Measurements from ENCODE around the gene EFNA4. TPM values are rescaled to one million over a fixed set of nuclear protein-coding genes. Genes with fewer than 3 reads are reported as not detected.

EFNA4 gene
- total RNA-seq, 1 donor from 2014 or later, result 10.7 TPM

DNA sequence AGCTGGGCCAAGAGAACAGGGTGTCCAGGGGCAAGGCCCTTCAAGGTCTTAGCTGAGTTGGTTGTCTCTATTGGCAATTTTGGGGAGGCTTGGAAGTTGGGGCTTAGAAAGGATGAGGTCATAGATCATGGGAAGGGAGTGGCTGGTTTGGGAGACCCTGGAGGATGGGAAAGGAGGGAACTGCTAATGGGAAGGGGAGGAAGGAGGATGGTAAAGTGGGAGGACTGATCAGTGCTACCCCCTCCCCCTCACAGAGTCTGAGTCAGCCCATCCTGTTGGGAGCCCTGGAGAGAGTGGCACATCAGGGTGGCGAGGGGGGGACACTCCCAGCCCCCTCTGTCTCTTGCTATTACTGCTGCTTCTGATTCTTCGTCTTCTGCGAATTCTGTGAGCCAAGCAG is 5.1 kb downstream of the EFNA4 start:
- Mint-ChIP-seq H3K4me1 (peaks cover 50% of the 10 kb centered on the region), H3K27ac (no peak overlapping the region), H3K27me3 (ENCODE audit: insufficient read depth, low read depth) (peaks cover 10% of the 10 kb centered on the region)

DNA sequence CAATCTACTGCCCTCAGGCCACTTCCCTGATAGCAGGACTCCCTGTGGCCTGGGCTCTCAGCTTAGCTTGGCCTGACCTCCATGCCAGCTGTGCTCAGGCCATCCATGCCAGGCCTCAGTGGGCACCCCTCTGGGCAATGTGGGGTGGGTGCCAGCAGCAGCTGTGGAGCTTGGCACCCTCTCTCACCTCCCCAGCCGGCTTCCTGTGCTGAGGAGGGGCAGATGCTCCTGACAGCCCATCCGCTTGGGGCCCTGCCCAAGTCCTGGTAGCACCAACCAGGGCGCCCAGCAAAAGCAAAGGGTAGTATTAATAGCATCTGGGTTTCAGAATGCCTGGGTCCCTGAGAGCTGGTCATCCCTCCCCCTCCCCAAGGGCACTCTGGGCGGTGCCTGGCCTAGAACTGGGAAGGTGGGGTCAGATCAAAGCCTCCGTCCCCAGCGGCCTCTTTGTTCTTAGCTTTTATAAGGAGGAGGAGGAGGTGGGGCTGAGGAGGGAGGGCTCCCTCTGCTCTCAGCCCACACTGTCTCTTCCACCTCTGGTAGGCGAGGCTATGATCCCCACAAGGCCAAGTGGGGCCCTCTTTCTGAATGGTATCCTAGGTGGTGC is 6.1 kb downstream of the EFNA4 start:
- Histone ChIP-seq H4K20me1 (ENCODE audit: low read depth) (peaks cover 30% of the 10 kb centered on the region), H2AFZ (replicated peaks) (no peak overlapping the region), H3K27ac (no peak overlapping the region), H3K27me3 (peaks cover 44% of the 10 kb centered on the region), H3K9ac (no peak overlapping the region), H3K9me3 (ENCODE audit: low read depth) (no peaks in the 10 kb centered on the region), H3K36me3 (no peaks in the 10 kb centered on the region), H3F3A (ENCODE audit: low read depth) (peaks cover 44% of the 10 kb centered on the region), H3K79me2 (ENCODE audit: low read depth) (peaks cover 7% of the 10 kb centered on the region), H3K4me3 (no peak overlapping the region), H3K4me2 (peak overlapping the region; percentile 75), H3K4me1 (peaks cover 23% of the 10 kb centered on the region)
- Mint-ChIP-seq H3K36me3 (peaks cover 9% of the 10 kb centered on the region), H3K9me3 (no peaks in the 10 kb centered on the region), H3K27me3 (ENCODE audit: insufficient read depth, low read depth) (peaks cover 12% of the 10 kb centered on the region), H3K27ac (no peak overlapping the region), H3K4me3 (peak overlapping the region; percentile 54), H3K4me1 (peaks cover 46% of the 10 kb centered on the region)
- peak; percentile 60 for DNase-seq (ENCODE audit: low spot score)
- no peak for TF ChIP-seq EZH2 (IDR thresholded peaks at IDR 0.05)
- no peak for TF ChIP-seq EZH2phosphoT487 (IDR thresholded peaks at IDR 0.05)
- TF ChIP-seq, protein P1, sequence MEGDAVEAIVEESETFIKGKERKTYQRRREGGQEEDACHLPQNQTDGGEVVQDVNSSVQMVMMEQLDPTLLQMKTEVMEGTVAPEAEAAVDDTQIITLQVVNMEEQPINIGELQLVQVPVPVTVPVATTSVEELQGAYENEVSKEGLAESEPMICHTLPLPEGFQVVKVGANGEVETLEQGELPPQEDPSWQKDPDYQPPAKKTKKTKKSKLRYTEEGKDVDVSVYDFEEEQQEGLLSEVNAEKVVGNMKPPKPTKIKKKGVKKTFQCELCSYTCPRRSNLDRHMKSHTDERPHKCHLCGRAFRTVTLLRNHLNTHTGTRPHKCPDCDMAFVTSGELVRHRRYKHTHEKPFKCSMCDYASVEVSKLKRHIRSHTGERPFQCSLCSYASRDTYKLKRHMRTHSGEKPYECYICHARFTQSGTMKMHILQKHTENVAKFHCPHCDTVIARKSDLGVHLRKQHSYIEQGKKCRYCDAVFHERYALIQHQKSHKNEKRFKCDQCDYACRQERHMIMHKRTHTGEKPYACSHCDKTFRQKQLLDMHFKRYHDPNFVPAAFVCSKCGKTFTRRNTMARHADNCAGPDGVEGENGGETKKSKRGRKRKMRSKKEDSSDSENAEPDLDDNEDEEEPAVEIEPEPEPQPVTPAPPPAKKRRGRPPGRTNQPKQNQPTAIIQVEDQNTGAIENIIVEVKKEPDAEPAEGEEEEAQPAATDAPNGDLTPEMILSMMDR (IDR thresholded peaks at IDR 0.05), result no peak

More for the DNA sequence above, 5.1 kb downstream of the EFNA4 start:
- Histone ChIP-seq H3K4me1 (peaks cover 28% of the 10 kb centered on the region), H3K27ac (no peak overlapping the region), H3K27me3 (peaks cover 35% of the 10 kb centered on the region), H4K20me1 (ENCODE audit: low read depth) (peaks cover 36% of the 10 kb centered on the region), H3K9ac (no peak overlapping the region), H3K4me2 (no peak overlapping the region), H3F3A (ENCODE audit: low read depth) (peaks cover 53% of the 10 kb centered on the region), H3K36me3 (no peaks in the 10 kb centered on the region), H3K79me2 (ENCODE audit: low read depth) (peaks cover 13% of the 10 kb centered on the region), H3K9me3 (ENCODE audit: low read depth) (no peaks in the 10 kb centered on the region), H2AFZ (replicated peaks) (no peak overlapping the region), H3K4me3 (no peak overlapping the region)
- no peak for DNase-seq (ENCODE audit: low spot score)
- TF ChIP-seq EZH2 (IDR thresholded peaks at IDR 0.05) (no peak), EZH2phosphoT487 (IDR thresholded peaks at IDR 0.05) (no peak)
- TF ChIP-seq, protein P1 (IDR thresholded peaks at IDR 0.05), result no peak
- Mint-ChIP-seq H3K36me3 (peaks cover 9% of the 10 kb centered on the region), H3K4me3 (peak overlapping the region; percentile 56), H3K9me3 (peaks cover 2% of the 10 kb centered on the region)

DNA sequence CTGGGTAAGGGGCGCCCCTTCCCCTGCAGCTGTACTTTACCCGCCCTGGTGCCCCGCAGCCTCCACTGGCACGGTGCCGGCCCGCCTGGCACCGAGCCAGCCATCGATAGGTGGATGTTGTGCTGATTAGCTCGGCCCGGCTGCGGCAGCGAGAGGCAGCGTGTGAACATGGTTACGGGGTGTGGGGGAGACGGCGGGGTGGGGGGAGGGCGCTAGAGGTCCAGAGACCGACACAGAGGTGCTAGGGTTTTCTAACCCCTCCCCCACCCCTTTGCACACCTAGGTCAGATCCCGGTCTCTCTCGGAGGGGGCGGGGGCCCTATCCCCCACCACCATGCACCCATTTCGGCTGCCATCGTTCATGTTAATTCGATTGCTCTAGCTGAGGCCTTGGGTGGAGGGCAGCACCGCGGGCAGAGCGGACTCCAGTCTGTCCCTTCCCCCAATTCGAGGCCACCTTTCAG is 6.7 kb downstream of the EFNA4 start:
- H3K4me1 ChIP-seq, result peaks cover 19% of the 10 kb centered on the region
- H3K9me3 Mint-ChIP-seq, result no peaks in the 10 kb centered on the region
- TF ChIP-seq, protein P1 (IDR thresholded peaks at IDR 0.05), result no peak
- no peak for TF ChIP-seq EZH2phosphoT487 (IDR thresholded peaks at IDR 0.05)
- TF ChIP-seq EZH2 (IDR thresholded peaks at IDR 0.05), result no peak
- H4K20me1 ChIP-seq (ENCODE audit: low read depth), result peaks cover 24% of the 10 kb centered on the region
- H3F3A ChIP-seq (ENCODE audit: low read depth), result peaks cover 40% of the 10 kb centered on the region
- H3K79me2 ChIP-seq (ENCODE audit: low read depth), result peaks cover 1% of the 10 kb centered on the region
- peak overlapping the region; percentile 75 for H3K4me2 ChIP-seq
- H3K9ac ChIP-seq, result no peak overlapping the region
- peaks cover 40% of the 10 kb centered on the region for H3K4me1 Mint-ChIP-seq
- peak overlapping the region; percentile 67 for H3K4me3 Mint-ChIP-seq
- no peak overlapping the region for H3K27ac Mint-ChIP-seq
- H2AFZ ChIP-seq (replicated peaks), result no peak overlapping the region
- H3K9me3 ChIP-seq (ENCODE audit: low read depth), result no peaks in the 10 kb centered on the region
- peaks cover 49% of the 10 kb centered on the region for H3K27me3 ChIP-seq
- peak overlapping the region; percentile 43 for H3K4me3 ChIP-seq
- peaks cover 13% of the 10 kb centered on the region for H3K27me3 Mint-ChIP-seq (ENCODE audit: insufficient read depth, low read depth)
- H3K27ac ChIP-seq, result no peak overlapping the region
- no peak for DNase-seq (ENCODE audit: low spot score)
- H3K36me3 Mint-ChIP-seq, result peaks cover 9% of the 10 kb centered on the region
- H3K36me3 ChIP-seq, result no peaks in the 10 kb centered on the region
